HG03196 (cell line): Measurements from ENCODE around the gene HMHB1.
"Not testable (repeated sequence)": the region's sequence is repeated elsewhere in the genome, so short reads cannot be mapped to it uniquely, and the experiment has no call there.

Experiments used
- ATAC-seq: cut with Tn5 transposase; IDR thresholded peaks from one replicate; pipeline ENCODE4 v1.9.1; 2021; ENCODE audit not compliant: unreplicated experiment

HMHB1 gene

DNA sequence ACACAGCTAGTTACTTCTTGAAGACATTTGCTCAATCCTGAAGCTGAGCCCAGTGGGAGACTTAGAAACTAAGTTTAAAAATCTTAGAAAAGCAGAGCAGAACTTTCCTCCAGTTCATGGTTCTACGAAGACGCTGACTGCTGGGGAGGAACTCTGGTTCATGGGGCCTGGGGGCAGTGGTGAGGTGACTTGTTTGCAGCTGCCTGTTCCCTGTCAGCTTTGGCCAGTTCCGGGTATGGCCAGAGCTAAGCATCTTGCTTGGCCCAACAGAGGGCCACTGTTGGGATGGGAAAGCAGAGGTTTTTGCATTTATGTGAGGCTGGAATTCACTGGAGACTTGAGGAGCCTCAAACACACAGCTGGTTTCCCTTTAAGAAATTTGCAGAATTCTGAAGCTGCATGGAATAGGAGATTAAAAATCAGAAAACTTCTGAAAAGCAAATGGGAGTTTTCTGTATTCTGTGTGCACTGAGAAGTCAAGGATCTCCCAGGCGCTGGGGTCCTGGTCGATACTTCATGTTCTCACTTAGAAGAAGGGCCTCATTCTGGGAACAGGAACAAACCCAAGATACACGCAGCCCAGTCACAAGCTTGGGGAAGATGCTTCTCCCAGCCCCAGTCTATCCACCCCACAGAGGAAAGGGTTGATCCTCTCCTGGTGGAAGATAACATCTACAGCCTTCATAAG lies 10.6 kb upstream of the HMHB1 start:
- no peak for ATAC-seq

DNA sequence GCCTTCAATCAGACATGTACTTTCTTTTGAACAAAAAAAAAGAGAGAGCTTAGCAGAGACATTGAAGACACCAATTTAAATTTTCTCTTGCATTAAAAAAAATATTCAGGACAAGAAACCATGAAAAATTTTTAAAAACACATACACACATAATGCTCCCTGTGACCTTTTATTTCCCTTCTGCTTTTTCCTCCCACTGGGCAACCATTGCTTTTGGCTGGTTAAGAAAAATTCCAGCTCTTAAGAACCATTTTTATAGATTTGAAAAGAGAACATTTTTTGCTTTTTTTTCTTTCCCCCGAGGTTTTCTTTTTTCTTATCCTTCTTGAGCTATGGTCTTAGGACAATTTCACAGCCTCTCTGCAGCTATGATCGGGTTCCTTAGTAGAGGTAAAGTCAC lies 6.1 kb upstream of the HMHB1 start:
- no peak for ATAC-seq

DNA sequence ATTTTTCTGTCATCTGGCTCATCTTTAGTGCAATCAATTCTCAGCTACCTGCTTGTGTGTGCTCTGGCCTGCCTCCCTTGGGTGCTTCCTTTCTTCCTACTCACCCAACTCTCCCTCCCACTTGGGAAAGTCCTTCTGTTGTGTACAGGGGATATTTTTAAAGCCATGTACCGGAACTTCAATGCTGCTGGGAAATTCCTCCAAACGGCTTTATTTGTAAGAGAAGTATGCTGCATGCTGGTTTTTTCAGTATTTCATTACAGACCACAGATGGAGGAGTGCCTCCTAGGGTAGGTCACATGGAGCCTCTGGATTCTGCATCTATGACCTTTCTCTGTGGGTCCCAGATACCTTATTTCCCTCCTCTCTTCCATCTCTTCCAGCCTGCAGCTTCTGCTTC lies 5.4 kb upstream of the HMHB1 start:
- ATAC-seq = no peak

DNA sequence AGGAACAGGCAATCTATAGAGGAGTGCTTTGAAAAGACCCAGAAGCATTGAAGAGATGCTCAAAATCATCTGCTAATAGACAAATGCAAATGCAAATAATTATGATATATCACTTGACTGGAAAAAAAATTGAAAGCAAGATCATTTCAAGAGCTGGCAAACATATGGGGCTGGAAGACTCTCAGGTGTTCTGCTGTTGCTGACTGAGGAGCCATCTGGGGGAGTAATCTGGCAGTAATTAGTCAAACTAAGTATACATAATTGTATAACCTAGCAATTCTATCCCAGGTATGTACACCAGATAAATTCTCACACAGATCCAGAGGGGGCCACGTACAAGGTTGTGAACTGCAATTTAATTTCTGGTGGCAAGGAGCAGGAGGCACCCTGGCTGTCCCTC lies 4.6 kb upstream of the HMHB1 start:
- no peak for ATAC-seq

DNA sequence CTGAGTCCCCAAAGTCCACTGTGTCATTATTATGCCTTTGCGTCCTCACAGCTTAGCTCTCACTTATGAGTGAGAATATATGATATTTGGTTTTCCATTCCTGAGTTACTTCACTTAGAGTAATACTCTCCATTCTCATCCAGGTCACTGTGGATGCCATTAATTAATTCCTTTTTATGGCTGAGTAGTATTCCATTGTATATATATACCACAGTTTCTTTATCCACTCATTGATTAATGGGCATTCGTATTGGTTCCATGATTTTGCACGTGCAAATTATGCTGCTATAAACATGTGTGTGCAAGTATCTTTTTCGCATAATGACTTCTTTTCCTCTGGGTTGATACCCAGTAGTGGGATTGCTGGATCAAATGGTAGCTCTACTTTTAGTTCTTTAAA lies 4.4 kb downstream of the HMHB1 start:
- ATAC-seq = not testable (repeated sequence)

DNA sequence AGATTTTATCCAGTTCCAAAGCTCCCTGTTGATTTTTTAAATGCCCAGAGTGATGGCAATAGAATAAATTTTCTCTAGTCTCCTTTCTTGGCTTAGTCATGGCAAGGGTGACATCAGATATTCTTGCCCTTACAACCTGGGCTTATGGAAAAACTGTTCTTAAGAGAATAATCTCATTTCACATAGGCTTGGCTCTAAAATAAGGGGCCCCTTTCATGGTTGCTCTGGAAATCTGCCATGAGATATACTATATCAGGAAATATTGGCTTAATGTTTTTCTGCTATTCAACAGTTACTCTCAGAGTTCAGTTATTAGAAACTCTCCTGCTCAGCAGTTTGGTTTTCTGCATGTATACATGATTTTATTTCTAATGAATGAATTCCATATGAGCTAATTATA lies 7.8 kb downstream of the HMHB1 start:
- no peak for ATAC-seq

DNA sequence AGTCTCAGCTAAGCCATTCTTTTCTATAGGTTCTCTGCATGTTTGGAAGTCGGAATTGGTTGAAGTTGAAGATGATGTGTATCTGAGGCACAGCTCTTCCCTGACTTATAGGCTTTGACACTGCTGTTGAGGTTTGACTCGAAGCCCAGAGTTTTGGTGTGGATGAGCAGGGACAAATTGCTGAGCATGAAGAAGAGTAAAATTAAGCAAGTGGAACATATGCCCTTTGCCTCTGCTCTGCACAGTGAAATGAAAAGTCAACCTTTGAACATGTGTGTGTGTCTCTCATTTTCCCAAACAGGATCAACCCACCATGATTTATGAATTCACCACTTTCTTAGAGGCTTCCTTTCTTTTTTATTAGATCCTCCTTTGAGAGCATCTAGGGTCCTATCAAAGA lies 8.5 kb downstream of the HMHB1 start:
- ATAC-seq = no peak

DNA sequence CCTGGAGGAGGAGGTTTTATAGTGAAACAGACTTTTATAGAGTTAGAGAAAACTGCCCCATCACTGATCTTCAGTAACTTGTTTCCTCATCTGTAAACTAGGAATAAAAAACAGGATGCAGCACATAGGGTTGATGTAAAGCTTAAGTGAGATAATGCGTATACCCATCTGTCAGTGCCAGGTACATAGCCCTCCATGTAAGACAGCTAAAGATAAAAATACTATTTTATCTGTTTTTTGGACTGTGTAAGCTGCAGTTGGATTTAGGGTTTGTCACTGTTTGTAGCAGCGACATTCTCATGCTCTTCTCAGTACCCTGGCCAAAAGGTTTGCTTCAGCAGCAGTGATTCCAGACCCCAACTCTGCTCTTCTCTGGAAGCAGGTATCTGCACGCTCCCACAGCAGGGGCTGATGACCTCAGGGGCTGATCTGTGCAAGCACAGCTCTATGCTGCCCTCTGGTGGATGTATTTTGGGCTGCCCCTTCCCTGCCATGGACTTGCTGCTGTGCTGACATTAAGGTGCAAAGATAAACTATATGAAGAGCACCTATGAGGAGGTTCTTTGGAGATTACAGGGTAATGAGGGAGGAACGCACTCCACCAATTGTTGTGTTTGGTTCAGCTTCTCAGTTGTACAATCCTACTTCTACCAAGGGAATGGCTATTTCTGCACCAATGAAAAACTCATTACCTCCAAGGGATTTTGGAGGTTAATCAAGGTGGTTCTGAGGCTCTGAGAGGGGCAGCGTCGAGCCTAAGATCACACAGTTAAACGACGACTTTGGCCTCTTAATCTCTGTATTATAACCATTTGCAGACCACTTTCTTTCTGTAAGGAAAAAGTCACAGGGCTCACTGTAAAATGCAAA lies 13.1 kb downstream of the HMHB1 start:
- ATAC-seq = peak; percentile 59

DNA sequence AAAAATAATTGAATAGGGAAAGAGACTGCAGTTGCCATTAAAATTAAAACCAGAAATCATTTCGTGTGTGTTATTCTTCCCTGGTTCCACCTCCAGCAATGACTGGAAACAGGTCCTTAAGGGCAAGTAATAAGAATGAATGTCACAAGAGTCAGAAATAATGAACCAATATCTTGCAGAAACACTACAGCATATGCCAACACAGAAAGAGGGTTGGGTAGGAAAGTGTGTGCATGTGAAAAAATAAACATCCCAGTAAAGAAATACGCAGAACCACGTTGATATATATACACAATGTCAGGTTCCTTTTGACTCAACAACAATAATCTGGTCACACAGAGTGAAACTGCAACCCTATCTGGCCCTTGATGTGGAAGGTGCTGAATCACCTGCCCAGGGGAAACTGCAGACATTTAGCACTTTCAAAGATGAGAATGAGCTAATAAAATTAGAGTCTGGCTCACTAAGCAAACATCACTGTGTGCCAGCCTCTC lies 15.0 kb downstream of the HMHB1 start:
- ATAC-seq = peak; percentile 80

DNA sequence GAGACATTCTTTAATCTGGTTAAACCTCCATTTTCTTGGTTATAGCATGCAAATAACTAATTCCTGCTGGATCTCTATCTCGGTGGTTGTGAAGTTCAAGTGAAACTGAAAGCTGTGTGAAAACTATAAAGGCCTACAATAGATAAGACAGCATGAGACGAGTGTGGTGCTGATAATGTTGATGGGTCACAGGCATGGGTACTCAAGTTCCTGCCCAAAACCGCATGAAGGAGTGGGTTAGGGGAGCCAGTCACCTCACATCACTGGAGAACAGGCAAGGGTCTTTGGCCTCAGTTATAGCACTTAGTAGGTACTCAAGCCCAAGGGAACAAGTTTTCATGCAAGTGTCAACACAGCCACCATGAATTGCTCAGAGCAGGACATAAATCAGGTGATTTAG lies 16.7 kb downstream of the HMHB1 start:
- ATAC-seq = no peak

DNA sequence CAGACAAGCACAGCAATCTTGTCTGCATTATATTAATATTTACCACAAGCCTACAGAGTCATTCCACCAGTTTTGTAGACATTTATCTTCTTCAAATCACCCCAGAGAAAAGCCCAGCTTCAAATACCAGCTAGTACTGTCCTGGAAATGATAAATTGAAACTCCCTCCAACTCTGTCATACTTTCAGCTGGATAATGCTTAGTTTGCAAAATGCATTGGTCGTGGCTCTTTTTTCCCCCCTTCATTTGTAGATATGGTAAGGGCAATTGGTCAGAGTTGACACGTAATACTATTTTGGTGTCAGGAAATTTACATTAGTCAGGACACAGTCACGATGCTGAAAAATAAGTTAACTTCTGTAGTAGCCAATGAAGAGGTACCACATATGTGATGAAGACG lies 21.2 kb downstream of the HMHB1 start:
- ATAC-seq = no peak

DNA sequence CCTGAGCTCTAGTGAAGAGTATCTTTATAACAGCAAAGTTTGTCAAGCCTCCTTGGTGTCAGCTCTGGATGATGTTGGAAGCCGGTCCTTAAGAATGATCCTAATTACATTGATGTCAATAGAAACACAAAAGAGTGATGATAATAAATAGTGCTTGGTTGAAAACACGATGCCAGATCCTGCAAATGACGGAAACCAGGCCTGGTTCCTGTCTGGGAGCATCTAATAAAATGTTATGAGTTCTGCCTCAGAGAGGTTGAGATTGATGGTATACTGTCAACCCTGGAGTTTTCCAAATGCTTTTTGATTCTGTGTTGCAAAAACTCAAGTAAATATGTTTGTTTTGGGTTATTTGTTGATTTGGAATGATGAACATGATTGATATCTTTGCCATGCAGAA lies 23.3 kb downstream of the HMHB1 start:
- no peak for ATAC-seq

DNA sequence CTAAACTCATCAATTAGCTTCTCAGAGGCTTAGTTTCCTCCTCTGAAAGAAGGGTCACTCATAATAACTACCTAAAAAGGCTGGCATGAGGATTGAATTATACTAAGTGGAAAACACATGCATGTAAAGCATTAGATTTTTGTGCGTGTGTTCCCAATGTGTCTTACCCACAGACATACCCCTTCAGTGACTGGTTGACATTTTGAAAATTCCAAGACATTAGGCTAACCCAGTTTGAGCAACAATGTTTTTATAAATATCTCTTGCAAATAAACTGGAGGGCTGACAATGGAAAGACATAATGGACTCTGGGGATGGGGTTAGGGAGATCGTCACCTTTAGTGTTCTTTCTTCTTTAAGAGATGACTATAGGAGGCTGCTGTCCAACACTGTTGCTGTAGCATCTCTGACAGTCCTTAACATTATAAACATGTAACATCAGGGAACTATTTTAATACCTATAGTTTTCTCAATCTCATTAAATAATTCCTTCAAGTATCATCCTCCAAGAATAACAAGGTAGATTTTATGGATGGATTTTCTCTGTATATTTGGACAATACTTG lies 24.3 kb downstream of the HMHB1 start:
- no peak for ATAC-seq

DNA sequence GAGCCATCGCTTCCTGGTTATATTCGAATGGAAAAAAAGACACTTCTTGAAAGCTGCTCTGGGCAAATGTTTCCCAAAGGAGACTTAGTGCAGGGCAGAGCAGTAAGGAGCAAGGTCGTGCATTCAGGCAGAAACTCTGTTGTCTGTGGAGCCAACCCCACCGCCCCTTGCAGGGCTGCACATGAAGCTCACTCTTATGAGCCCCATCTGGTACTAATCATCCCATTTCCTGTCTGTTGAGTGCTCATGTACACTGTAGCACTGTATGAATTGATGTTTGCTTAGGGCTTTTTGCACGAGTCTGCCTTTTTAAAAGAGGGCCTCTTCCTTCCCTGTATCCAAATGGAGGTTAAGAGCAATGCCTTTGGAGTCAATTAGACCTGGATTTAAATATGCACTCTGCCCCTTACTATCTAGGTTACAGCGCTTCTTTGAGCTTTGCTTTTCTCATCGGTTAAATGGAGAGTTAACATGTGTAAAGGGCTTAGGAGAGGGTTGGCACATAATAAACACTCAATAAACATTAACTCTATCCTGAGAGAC lies 25.4 kb downstream of the HMHB1 start:
- no peak for ATAC-seq

DNA sequence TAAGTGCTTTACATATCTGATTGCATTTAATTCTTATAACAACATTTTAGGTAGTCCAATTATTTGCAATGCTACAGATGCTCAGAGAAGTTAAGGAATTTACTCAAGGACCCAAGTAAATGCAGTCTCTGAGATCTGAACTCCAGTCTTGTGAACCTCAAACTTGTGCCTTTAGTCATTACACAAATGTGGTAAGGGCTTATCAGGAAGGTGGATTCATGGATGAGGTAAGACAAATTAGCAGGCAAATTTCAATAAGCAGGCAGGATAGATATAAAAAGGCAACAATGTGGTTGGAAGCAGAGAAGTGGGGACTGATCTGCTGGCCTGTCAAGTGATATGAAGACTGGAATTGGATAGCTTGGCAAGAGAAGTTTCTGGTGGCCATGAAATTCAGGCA lies 29.5 kb downstream of the HMHB1 start:
- no peak for ATAC-seq

DNA sequence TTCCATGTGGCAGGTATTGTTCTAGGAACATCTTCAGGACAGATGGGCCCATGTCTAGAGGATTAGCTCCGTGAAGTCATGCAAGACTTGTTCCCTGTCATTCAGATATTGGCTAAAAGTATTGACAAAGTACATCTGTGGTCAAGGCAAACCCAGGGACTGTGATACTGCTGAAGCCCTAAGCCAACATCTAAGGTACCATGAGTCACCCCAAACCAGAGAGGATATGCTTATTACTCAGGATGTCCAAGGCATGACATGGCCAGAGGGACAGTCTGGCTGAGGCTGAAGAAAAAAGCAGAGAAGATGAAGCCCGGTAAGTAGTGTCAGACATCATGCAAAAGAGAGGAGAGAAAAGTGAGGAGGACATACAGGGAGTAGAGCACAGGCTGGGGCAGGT lies 31.0 kb downstream of the HMHB1 start:
- no peak for ATAC-seq

DNA sequence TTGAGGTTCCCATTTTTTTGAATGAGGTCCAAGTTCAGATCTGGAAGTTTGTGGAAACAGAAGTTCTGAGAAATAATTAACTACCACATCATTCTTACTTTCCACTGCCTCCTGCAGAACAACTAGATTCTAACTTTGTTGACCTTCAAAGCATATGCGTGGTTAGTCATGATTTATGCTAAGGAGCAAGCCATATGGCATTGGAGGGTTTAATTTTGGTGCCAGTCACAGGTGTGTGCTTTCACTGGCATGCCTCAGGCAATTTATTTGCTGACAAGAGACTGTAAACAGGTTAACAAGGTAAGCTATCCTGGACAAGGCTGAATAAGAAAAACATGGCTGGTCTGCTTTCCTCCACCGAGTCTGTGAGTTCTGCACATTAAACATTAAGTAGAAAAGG lies 31.5 kb downstream of the HMHB1 start:
- ATAC-seq = no peak

DNA sequence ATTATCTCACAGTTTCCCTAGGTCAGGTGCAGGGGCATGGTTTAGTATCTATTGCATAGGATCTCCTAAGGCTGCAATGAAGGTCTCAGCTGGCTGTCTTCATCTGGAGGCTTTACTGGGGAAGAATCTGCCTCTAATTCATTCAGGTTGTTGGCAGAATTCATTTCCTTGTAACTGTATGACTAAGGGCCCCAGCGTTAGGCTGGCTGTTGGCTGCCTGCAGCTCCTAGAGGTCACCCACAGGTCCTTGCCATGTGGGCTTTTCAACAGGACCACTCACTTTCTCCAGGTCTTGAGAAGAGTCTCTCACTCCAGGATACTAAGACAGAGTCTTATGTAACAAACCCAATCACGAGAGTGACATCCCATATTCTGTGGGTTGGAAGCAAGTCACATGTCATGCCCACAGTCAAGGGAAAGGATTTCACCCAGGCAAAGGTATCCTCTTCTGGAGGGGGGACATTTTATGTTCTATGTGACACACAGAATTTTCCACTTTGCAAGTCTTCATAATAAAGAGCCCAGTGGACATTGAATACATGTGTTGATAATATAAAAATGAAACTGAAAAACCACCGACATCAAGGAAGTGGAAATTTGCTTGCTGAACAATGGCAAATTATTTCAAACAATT lies 38.2 kb downstream of the HMHB1 start:
- ATAC-seq = peak; percentile 58

DNA sequence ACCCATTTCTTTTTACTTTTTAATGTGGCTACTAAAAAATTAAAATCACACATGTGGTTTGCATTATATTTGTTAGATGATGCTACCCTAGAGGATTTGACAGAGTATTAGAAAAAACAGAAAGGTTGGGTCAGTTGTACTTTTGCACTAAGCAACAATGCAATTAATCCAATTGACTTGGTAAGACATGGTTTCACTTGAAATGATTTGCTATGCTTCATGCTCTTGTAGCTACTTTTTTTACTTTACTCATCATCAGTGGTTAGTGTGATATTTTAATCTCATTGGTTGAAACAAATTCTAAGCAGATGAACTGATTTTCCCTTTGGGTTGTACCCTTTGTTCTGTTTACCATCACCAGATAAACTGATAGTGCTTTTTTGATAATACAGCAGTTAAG lies 39.4 kb downstream of the HMHB1 start:
- ATAC-seq = no peak

DNA sequence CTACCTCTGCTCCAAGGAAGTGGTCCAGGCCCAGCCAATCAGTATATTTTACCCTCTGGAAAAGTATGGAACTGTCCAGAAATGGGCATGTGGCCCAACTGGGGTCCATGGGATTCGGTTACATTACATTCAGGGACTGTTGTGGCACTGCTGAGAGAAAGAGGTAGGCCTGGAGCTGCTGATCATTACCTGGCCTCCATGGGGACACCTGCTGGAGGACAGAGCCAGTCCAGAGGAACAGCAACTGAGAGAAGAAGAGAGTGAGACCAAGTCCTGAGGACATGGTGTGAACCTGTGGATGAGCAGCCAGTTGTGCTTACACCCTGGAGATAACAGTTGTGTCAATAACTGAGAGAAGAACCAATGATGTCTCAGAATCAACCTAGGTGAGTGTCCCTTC lies 48.2 kb downstream of the HMHB1 start:
- no peak for ATAC-seq

DNA sequence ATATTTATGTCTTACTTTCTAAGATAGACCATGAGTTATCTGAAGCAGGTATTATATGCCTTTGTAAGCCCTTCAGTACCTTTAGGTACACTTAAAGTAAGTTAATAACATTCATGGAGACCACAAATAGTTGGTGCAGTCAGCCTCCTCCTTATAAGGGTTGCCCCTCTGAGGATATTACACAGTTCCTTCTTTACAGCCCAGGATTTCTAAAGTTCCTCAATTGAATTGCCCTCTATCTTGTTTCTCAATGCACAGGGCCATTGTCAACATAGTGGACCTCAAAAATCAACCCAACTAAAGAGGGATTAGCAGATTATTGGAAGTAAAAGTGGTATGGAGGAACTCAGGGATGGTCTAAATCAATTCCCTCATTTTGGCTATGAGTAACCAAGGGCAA lies 50.3 kb downstream of the HMHB1 start:
- no peak for ATAC-seq
